Activated CD4-positive, alpha-beta T cell treated with anti-CD3 and anti-CD28 coated beads, Interleukin-2, amount 50 U/mL, for 24 hours (primary cell): Measurements from ENCODE around the gene MARVELD1.

Source experiments
- DNase-seq, 2 donors: peaks; one replicate each; pipeline ENCODE4 v3.0.0-alpha.2; 2020; ENCODE audit warnings: low read depth in 1 of 2, low spot score in 1 of 2

MARVELD1 gene

DNA sequence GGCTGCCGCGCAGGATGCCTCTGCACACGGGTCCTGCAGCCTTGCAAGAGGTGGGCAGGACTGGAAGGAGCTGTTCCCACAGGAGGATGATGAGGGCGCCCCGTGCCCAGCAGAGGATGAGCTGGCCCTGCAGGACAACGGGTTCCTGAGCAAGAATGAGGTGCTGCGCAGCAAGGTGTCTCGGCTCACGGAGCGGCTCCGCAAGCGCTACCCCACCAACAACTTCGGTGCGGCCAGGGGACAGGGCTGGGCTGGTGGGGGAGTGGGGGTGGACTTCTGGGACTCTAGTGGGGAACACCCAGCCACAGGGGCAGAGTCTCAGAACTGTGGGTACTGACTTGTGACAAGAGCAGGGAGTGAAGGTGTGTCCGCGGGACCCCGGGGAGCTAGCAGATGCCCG, 39.4 kb downstream of the MARVELD1 start:
- DNase-seq = no peak

DNA sequence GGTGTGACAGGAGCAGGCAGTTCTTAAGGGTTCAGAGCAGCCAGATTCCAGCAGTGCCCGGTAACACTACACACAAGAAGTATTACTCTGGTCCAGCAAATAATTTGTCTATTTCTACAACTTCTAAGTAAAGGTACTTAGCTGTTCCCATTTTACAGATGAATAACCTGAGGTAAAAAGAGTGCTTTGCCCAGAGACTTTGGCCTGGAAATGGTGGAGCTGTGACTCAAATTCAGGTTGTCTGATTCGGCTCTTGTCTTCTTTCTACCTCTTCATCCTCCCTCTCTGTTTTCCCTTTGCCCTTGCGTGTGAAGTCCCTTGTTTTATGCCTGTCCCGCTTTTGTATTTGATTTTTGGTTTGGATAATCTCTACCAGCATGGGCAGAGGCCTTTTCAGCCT, 41.2 kb downstream of the MARVELD1 start:
- DNase-seq = no peak

GRCh38 chr10:97755718-97756117, 42.2 kb downstream of the MARVELD1 start:
- DNase-seq = no peak

DNA sequence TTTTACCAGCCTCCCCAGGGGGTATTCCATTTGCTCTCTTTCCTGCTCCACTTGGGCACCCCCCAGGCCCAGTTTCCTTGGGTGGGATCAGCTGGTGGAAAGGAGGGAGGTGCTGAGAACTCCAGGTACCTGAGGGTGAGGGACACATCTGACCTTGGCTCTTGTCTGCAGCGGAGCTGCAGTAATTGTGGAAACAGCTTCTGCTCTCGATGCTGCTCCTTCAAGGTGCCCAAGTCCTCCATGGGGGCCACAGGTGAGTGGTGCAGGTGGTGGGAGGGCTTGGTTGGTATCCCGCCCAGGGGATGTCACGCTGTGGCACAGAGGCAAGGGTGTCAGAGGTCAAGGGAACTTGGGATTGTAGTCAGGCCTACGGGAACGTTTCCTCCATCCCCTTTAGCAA, 43.9 kb downstream of the MARVELD1 start:
- DNase-seq = no peak

DNA sequence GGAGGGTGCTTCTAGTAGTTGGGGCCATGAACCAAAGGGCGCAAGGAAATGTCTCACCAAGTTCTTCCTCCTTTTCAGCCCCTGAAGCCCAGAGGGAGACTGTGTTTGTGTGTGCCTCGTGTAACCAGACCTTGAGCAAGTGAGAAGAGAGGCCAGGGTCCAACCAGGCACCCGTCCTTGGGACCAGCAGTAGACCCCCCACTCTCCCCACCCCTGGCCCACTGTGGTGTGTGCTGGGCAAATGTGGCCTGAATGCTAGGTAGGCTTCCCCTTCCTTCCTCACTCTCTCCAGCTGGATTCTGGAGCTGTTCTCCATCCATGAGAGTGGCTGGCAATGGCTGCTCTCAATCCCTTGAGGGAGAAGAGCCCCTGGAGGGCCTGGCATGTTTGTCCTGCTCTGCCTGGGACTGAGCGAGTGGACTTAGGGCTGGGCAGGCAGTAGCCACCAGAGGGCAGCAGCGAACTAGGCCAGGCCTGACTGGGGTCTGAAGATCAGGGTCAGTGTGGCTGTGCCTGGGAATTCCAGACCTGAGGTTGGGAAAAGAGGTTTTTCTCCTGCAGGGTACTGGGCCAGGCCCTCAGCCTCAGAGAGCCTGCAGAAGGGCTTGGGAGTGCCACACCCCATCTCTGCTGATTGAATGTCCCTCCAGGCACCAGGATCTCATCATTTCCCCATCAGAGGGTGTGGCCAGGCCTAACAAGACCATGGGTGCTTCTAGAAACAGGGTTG, 45.8 kb downstream of the MARVELD1 start:
- DNase-seq = peak in 1 of 2 donors; percentile 14

- no peak for DNase-seq
These were observed 46.4 kb downstream of the MARVELD1 start for GRCh38 chr10:97759946-97760345.

DNA sequence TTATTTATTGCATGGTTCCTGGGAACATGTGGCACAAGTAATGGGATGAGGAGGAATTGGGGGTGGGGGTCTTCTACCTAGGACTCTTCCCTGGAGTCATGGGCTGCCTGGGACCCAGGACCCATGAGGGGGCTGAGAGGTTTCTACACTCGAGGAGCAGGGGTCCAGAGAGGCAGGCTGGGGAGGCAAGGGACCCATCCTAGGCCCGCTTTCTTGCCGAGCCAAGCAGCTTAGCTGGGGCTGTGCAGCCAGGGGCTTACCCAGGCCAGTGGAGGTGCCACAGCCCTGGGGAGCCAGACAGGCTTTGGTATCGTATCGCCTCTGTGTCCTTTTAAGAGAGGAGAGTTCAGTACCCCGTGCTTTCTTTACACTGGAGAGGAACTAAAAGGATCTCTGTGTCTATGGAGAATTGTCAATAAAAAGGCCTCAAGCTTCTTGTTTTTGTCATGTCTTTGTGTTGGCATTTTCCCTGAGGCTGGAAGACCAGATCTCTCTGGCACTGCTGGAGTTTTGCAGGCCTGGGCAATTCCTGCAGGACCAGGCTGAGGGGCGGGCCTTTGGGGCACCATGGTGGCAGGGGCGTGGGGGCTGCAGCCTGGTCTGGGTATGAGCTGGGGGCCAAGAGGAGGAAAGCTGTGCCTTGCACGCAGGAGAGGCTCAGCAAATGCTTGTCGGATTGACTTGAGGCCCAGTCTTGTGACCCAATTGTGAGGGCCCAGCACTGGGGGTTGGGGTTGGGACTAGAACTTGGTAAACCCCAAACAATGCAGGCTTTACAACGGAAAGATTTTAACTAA, 47.1 kb downstream of the MARVELD1 start:
- no peak for DNase-seq

DNA sequence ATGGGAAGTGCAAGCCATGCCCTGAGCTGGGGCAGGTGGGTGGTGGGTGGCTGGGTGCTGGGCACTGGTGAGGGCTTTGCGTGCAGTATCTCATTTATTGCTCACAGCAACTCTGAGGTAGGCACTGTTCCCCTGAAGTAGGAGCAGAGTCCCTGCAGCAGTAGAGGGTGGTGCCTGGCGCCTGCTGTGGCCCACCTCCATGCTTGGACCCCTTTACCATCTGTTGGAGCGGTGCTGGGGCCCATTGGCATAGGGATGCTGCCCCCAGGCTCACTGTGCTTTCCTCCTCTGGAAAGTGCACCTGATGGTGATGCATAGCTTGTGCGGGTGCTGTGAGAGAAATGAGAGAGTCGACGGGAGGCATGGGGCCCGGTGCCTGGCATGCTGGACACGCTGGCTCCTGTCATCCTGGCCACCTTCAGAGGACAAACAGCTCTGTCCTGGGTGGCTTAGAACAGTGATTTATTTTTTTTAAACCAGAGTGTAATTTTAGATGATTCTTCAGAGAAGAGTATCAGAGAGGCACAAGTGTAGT, 47.9 kb downstream of the MARVELD1 start:
- no peak for DNase-seq

- DNase-seq = no peak
These were observed 48.5 kb downstream of the MARVELD1 start for GRCh38 chr10:97762056-97762455.

- DNase-seq = no peak
These were observed 49.3 kb downstream of the MARVELD1 start for GRCh38 chr10:97762816-97763215.

- DNase-seq = no peak
These were observed 49.9 kb downstream of the MARVELD1 start for GRCh38 chr10:97763411-97763810.

GRCh38 chr10:97763947-97764346, 50.4 kb downstream of the MARVELD1 start:
- no peak for DNase-seq

DNA sequence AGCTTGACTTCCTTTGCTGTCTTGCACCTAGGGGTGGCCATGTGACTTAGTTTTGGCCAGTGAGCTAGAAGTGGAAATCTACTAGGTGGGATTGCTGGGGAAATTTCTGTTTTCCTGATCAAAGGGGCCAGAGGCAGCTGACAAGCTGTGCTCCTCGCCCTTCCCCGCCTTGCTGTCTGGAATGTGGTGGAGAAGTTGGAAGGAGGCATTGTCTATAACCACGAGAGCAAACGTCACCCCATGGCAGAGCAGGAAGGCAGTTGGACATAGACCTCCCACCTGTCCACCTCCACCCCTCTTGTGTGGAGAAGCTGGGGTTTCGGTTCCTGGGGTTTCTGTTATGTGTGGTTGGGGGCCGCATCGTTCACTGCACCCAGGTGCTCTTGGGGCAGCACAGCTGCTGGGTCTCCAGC, 51.0 kb downstream of the MARVELD1 start:
- no peak for DNase-seq

GRCh38 chr10:97765201-97765600, 51.7 kb downstream of the MARVELD1 start:
- no peak for DNase-seq

DNA sequence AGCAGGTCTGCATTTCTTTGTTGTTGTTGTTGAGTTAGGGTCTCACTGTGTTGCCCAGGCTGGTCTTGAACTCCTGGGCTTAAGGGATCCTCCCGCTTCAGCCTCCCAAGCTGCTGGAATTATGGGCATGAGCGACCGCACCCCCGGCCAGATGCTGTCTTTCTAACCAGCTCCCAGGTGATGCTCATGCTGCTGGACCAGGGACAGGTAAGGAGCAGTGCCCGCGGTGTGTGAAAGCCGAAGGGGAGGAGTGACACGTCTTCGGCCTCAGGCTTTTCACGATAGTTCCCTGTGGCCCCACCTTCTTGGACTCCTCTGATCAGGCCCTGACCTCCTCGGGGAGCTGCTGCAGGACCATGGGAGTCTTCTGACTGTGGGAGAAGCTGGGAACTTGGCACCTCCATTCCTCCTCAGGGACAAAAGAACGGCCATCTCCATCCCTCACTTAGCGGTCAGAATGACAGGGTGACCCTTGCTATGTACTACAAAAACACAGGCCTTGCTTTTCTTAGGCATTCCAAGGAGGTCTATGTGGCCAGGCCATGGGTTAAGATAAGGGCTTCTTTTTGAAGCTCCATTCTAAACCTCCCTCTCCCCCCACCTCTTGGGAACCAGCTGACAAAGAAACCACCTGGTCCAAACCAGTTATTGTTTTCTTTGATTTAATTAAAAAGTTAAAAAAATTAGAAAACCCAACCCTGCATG, 52.7 kb downstream of the MARVELD1 start:
- no peak for DNase-seq

- no peak for DNase-seq
These were observed 53.7 kb downstream of the MARVELD1 start for GRCh38 chr10:97766996-97767924.
